ENCODE results near the gene RNU6-1.

- no peak for TF ChIP-seq CTCF (IDR thresholded peaks at IDR 0.05)
- TF ChIP-seq POLR2A (IDR thresholded peaks at IDR 0.05) = no peak
These were observed 39.7 kb upstream of the RNU6-1 start for GRCh38 chr15:67879440-67880129.

Data from breast epithelium (tissue), 3 donors.